NCI-H2196 (cell line): ENCODE results near the gene PMPCA.
"Not testable (repeated sequence)": the region's sequence is repeated elsewhere in the genome, so short reads cannot be mapped to it uniquely, and the experiment has no call there.

Source experiments
- DNase-seq: peaks from one replicate; lab custom pipeline; 2025; ENCODE audit not compliant: unreplicated experiment; lab: John Stamatoyannopoulos, UW

PMPCA gene

DNA sequence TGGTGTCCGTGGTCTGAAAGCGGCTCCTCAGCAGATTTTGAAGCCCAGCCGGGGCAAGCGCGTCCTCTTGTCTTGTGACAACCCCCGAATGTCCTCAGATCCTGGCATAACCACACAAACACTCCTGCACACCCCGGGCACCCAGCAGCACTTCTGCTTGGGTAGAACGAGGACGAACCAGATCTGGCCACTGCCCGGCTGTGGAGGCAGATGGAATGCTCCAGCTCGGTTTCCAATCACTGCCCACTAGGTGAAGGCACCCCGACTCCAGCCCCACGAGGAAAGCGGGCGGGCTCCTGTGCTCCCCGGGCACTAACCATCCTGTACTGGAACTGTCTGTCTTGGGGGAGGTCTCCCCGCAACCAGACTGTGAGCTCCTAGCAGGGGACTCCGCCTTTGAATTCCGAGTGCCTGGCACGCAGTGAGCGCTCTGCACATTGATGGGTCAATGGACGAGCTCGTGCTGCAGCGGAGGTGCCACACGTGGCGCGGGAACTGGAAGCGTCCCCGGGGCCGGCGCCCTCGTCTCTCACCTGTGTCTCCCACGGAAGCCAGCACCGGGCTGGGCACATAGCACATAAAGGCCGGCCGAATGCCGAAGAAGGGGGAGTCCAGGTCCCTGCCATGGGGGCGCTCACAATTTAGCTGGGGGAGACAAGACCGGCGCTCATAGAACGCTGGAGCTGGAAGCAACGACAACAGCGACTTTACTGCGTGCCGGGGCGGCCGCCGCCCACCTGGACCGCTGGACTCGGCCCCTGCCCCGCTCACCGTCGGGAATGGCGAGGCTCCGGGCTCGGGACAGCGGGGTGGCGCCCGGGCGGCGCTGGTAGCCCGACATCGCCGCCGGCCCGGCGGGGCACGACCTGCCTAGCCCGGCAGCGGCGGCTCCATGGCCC, 652 bp upstream of the PMPCA start:
- no peak for DNase-seq

- no peak for DNase-seq
Measured at GRCh38 chr9:136411378-136411777, 920 bp downstream of the PMPCA start.

DNA sequence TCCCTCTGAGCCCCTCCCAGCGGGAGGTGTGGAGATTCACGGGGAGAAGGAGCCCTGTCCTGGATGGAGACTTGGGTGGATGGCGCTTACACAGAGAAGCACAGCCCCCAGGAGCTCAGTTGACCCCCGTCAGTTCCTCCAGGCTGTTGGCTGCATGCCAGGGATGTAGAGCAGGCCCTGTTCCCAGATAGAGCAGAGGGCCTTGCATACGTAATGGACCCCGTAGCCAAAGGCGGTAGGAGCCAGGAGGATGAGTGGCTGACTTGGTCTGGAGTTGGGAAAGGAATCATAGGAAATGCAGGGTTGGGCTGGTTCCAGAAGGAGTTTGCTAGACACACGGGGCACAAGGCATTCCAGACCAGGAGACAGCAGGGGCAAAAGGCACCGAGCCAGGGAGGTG, 2.5 kb downstream of the PMPCA start:
- no peak for DNase-seq

DNA sequence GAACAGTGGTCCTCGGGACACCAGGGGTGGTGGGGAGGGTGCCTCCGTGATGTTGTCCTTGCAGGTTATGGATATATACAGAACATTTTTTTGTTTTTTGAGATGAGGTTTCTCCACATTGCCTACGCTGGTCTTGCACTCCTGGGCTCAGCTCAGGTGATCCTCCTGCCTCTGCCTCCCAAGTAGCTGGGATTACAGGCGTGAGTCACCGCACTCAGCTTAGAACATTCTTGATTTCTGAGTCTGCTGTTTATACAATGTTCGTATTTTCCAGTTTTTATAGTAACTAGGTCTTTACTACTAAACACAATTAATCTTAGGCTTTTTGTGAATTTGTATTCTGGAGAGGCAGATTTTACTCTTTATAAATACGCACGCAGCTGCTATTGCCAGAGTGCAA, 6.0 kb downstream of the PMPCA start:
- DNase-seq, result no peak

GRCh38 chr9:136416914-136417313, 6.5 kb downstream of the PMPCA start:
- no peak for DNase-seq

- no peak for DNase-seq
Measured at GRCh38 chr9:136418182-136419091, 8.0 kb downstream of the PMPCA start.

- DNase-seq, result no peak
Measured at GRCh38 chr9:136419092-136419420, 8.6 kb downstream of the PMPCA start.

- DNase-seq, result no peak
Measured at GRCh38 chr9:136421791-136422190, 11.3 kb downstream of the PMPCA start.

DNA sequence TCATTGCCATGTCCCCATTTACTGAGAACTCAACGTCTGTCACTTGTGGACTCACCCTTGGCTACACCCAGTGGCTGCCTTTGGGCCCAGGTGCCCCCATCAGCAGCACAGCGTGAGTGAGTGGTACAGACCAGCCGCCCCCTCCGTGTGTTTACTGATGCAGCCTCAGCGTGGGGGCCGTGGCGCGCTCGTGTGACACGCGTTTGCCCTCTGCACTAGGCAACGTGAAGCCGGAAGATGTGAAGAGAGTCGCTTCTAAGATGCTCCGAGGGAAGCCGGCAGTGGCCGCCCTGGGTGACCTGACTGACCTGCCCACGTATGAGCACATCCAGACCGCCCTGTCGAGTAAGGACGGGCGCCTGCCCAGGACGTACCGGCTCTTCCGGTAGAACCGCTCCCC, 12.4 kb downstream of the PMPCA start:
- DNase-seq, result no peak

DNA sequence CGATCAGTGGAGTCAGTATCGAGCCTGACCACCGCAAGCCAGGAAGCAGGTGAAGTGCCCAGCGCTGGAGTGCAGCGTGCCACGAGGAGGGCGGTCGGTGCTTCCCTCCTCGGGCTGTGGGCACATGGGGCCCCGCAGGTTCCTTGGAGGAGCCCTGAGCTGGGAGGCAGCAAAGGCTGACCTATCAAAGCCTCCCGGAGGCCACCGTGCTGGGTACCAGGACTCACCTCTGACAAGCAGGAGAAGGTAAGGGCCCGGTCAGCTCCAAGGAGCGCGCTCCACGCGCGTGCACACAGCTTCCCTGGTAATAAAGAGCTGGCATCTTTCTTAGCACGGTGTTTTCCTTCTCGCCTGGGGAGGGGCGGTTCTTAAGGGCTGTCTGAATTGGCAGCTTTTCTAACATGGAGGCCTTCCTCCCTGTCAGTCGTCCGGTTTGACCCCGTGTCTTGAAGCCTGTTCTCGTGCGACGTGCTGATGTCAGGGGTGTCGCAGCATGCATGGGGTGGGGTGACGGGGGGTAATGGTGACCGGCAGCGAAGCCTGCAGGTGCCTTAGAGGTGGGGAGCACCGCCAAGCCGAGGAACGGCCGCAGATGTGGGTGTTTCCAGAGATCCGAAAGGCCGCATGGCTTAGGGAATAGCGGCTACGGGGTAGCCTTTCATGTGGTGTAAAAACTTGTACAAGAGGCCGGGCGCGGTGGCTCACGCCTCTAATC, 13.1 kb downstream of the PMPCA start:
- DNase-seq, result no peak

GRCh38 chr9:136424750-136425362, 14.4 kb downstream of the PMPCA start:
- no peak for DNase-seq

- not testable (repeated sequence) for DNase-seq
Measured at GRCh38 chr9:136425367-136425766, 14.9 kb downstream of the PMPCA start.

DNA sequence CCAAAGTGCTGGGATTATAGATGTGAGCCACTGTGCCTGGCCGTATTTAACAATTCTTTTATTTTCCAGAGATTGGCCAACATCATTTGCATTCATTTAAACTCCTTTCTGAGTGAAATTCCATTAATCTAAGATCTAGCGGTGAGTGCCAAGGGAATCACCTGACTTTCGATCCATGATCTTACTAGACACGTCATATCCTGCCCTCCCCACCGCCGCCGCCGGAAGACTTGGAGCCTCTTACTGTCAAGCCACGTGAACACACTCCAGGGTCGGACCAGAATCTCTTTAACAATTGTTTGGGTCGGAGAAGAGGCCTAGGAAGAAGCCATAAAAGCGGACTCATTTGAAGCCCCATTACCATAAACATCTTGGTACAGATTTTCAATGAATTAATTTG, 16.3 kb downstream of the PMPCA start:
- DNase-seq, result no peak

DNA sequence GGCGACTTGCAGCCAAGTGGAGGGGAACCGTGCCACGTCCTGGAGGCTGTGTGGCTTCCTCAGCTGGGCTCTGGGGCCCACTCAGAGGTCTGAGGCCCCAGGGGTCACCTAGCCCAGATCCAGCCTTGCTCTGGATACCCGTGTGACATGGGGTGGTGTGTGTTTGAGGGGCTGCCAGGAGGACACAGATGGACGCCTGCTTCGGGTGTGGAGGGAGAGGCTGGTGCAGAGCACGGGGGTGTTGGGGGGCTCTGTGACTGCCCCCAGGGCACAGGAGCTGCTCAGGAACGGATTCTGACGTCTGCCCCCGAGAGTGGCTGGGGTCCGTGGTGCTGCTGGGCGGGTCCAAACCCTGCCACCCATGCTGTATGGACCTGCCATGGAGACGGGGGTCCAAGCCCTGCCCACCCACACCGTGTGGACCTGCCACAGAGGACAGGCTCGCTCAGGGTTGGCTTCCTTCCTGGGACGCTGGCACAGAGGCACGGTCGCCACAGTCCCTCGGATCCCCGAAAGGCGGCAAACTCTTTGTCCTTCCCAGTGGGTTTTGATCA, 18.7 kb downstream of the PMPCA start:
- no peak for DNase-seq

DNA sequence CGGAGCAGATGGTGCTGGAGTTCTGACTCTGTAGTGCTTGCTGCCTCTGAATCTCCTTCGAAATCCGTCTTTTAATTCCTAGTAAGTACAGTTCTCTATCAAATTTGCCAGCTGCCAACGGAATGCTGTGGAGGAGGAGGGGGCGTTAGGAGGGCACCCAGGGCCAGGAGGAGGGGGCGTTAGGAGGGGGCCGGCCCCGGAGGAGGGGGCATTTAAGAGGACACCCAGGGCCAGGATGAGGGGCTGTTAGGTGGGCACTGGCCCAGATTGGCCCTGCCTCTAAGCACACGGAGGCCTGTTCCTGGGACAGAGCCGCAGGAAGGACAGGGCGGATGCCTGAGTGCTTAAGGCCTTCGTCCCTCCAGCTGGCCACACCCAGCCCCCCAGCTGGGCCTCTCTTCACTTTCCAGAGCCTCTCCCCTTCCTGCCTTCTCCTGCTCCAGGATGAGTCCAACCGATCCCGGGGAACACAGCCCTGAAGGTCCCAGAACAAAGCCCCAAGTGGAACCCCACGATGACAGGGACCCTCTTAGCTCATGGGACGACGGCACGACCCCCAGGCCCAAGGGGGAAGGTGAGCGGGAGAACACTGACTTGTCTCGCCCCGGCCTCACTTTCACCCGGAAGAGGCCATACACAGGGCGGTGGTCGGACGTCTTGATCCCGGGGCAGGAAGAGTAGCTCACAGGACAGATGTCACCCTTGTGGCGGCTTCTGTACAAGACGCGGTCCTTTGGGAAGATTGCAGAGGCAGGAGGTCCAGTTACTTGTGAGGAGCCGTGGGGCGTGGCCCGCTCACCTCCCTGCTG, 19.4 kb downstream of the PMPCA start:
- DNase-seq, result no peak

DNA sequence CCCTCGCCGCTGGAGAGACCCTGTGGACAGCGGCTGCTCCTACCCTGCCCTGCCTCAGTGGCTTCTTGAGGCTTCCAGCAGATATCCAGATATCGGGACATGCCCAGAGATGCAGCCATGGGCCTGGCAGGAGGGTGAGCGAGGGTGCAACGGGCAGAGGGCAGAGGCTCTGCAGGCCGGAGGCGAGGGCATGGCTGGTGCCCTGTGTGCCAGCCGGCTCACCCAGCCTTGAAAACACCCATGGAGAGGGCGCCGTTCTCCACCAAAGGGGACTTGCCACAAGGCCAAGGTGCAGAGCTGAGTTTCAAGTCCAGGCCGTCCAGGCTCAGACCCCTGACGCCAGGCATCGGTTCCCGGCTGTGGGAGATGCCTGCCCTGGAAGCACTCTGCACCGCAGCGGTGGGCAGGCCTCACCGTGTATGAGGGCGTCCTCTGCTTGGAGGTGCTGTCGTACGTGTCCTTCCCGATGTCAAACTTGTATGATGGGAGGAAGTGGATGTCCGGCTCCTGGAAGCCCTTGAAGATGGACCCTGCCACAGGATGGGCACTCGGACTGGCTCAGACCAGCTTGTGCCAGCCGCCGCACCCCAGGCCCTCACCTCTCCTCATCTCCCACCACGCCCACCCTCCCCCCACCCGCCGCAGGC, 20.3 kb downstream of the PMPCA start:
- no peak for DNase-seq

GRCh38 chr9:136431782-136432350, 21.4 kb downstream of the PMPCA start:
- no peak for DNase-seq

DNA sequence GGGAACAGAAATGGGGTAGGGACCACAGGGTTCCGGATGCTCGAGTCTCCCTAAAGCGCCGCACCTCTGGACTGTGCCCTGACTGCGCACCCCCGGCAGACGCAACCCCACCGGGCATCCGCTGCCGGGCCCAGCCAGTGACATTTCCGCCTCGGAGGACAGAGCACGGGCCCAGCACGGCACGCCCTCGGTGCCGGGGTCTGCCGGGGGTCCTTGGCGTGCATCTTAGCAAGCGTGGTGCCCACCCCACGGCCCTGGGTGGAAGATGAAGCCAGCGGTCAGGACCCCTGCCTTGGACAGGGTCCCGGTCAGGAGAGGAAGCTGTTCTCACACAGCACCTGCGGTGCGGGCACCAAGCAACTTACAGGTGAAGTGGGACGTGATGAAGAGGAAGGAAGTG, 22.1 kb downstream of the PMPCA start:
- DNase-seq, result no peak
